ENCODE measurements around the gene CES2. TPM values are rescaled to one million over a fixed set of nuclear protein-coding genes. Genes with fewer than 3 reads are reported as not detected.

Gene CES2
- polyA plus RNA-seq, 1 of the 3 experiments (the other 2 are of a cell fraction): 33.1 TPM

- no peak for TF ChIP-seq FOSL2 (IDR thresholded peaks at IDR 0.05; ENCODE audit: borderline replicate concordance, low read depth)
- no peak for TF ChIP-seq TCF12 (IDR thresholded peaks at IDR 0.05)
- TF ChIP-seq POLR2AphosphoS5 (IDR thresholded peaks at IDR 0.05; ENCODE audit: low read depth, low read length): no peak
- no peak for TF ChIP-seq CHD2 (IDR thresholded peaks at IDR 0.05; ENCODE audit: low read length, partially characterized antibody)
- no peak for TF ChIP-seq NRF1 (IDR thresholded peaks at IDR 0.05; ENCODE audit: low read depth, low read length)
- POLR2A ChIA-PET: no interaction called here
- Histone ChIP-seq H3K36me3 (replicated peaks in 1 of 2; ENCODE audit: control insufficient read depth in 1 of 2, insufficient read depth in 2 of 2, low read length in 1 of 2) (peaks cover 24 to 58% of the 10 kb centered on the region in 2 experiments), H3K4me2 (no peak overlapping the region), H3K9me3 (no peaks in the 10 kb centered on the region), H3K9ac (no peak overlapping the region), H3K27ac (ENCODE audit: low read depth in 2 of 2, low read length in 1 of 2) (no peak overlapping the region), H4K20me1 (ENCODE audit: insufficient read depth) (peaks cover 24% of the 10 kb centered on the region), H3K9me2 (no peaks in the 10 kb centered on the region), H3K79me2 (ENCODE audit: insufficient read depth) (peaks cover 33% of the 10 kb centered on the region), H3K27me3 (ENCODE audit: insufficient read depth) (no peaks in the 10 kb centered on the region), H2AFZ (ENCODE audit: low read depth) (no peak overlapping the region), H3K4me1 (ENCODE audit: control insufficient read depth in 1 of 2, insufficient read depth in 2 of 2, low read depth in 1 of 2, low read length in 1 of 2) (peaks cover 0 to 11% of the 10 kb centered on the region in 2 experiments; a peak in 1 of 4 replicates), H3K4me3 (ENCODE audit: low read depth in 2 of 2, low read length in 1 of 2) (no peak overlapping the region), H3F3A (replicated peaks; ENCODE audit: insufficient read depth) (peaks cover 5% of the 10 kb centered on the region)
- WGBS (ENCODE audit: low lambda C conversion rate): 95% methylated on average over 10 of the region's 16 CpGs
- CTCF ChIA-PET: interaction anchor here (1.0 to 3.9 kb wide), 2 partner anchors 12 to 45 kb away, joined by 3 to 20 read pairs; no protein-coding TSS in a partner anchor
- no peak for DNase-seq
These were observed 4.9 kb downstream of the CES2 start for GRCh38 chr16:66940236-66940635.

GRCh38 chr16:66942981-66943380 lies 7.7 kb downstream of the CES2 start:
- no peak overlapping the region for H3K27ac ChIP-seq (ENCODE audit: low read depth in 2 of 2, low read length in 1 of 2)
- ChIA-PET POLR2A (interaction anchor here (0.7 kb wide), 1 partner anchor 8 kb away, joined by 4 read pairs; no protein-coding TSS in a partner anchor), CTCF (interaction anchor here (1.0 to 3.9 kb wide), 5 partner anchors 11 to 51 kb away, joined by 3 to 20 read pairs (median 3); no protein-coding TSS in a partner anchor)
- DNase-seq: no peak
- peaks cover 18 to 54% of the 10 kb centered on the region in 2 experiments for H3K36me3 ChIP-seq (replicated peaks in 1 of 2; ENCODE audit: control insufficient read depth in 1 of 2, insufficient read depth in 2 of 2, low read length in 1 of 2)
- H3F3A ChIP-seq (replicated peaks; ENCODE audit: insufficient read depth): peaks cover 9% of the 10 kb centered on the region
- H3K9me3 ChIP-seq: no peaks in the 10 kb centered on the region
- H3K4me3 ChIP-seq (ENCODE audit: low read depth in 2 of 2, low read length in 1 of 2): no peak overlapping the region
- peaks cover 0 to 3% of the 10 kb centered on the region in 2 experiments; a peak in 1 of 4 replicates for H3K4me1 ChIP-seq (ENCODE audit: control insufficient read depth in 1 of 2, insufficient read depth in 2 of 2, low read depth in 1 of 2, low read length in 1 of 2)
- no peaks in the 10 kb centered on the region for H3K27me3 ChIP-seq (ENCODE audit: insufficient read depth)
- TF ChIP-seq YY1 (IDR thresholded peaks at IDR 0.05; ENCODE audit: low read depth) (no peak), RCOR1 (IDR thresholded peaks at IDR 0.05; ENCODE audit: low read length) (no peak), NFIC (IDR thresholded peaks at IDR 0.05; ENCODE audit: borderline replicate concordance) (no peak), RXRA (IDR thresholded peaks at IDR 0.05; ENCODE audit: borderline replicate concordance, low read depth) (no peak), USF1 (IDR thresholded peaks at IDR 0.05; ENCODE audit: borderline replicate concordance, low read depth) (no peak), EZH2phosphoT487 (IDR thresholded peaks at IDR 0.05; ENCODE audit: borderline replicate concordance, low read depth) (no peak), SMC3 (IDR thresholded peaks at IDR 0.05; ENCODE audit: low read depth, low read length) (no peak), ZBTB33 (IDR thresholded peaks at IDR 0.05; ENCODE audit: borderline replicate concordance, low read depth) (no peak), TEAD4 (IDR thresholded peaks at IDR 0.05; ENCODE audit: borderline replicate concordance, insufficient read depth) (no peak), TCF12 (IDR thresholded peaks at IDR 0.05) (no peak), CTCF (IDR thresholded peaks at IDR 0.05) (no peak), EP300 (IDR thresholded peaks at IDR 0.05; ENCODE audit: borderline replicate concordance in 1 of 2, low read depth in 1 of 2, low read length in 1 of 2) (no peak), JUND (IDR thresholded peaks at IDR 0.05) (no peak)
- WGBS (ENCODE audit: low lambda C conversion rate): 93% methylated on average over 5 of the region's 5 CpGs
- peaks cover 6% of the 10 kb centered on the region; the same call in 1 of the 2 replicates for H3K79me2 ChIP-seq (ENCODE audit: insufficient read depth)
- H2AFZ ChIP-seq (ENCODE audit: low read depth): no peak overlapping the region
- no peak overlapping the region for H3K9ac ChIP-seq
- no peak overlapping the region for H3K4me2 ChIP-seq
- no peaks in the 10 kb centered on the region for H3K9me2 ChIP-seq
- H4K20me1 ChIP-seq (ENCODE audit: insufficient read depth): 0 out of 2 replicates have a peak, but pooled peaks cover 4% of the 10 kb centered on the region

Data from SK-N-SH (cell line).